Measurements from ENCODE around the gene PLEKHG2. TPM values are rescaled to one million over a fixed set of nuclear protein-coding genes. Genes with fewer than 3 reads are reported as not detected.

Gene PLEKHG2
- polyA plus RNA-seq, 2 of the 4 experiments (the other 2 are of a cell fraction) = 21.6 to 41.7 TPM

- DNase-seq (ENCODE audit: low read depth in 1 of 2, low spot score in 1 of 2) = peak; percentile 93 to 95
- peak; percentile 15 to 37 for ATAC-seq
- 2% methylated on average over 47 of the region's 56 CpGs for WGBS (ENCODE audit: missing lambda C conversion rate)
- Histone ChIP-seq H3K4me2 (peak within 1 kb of the TSS; percentile 95), H3K27ac (peak within 1 kb of the TSS; percentile 94 to 99), H3K4me1 (peaks cover 70% of the 10 kb centered on the region), H3K4me3 (peak within 1 kb of the TSS; percentile 76), H3K9me3 (no peaks in the 10 kb centered on the region)
- ChIA-PET POLR2A (interaction anchor here (0.6 to 9.4 kb wide), 10 partner anchors 9 to 64 kb away, joined by 3 to 140 read pairs (median 6); partner anchors contain the start of genes MED29, PAF1, RPS16 and SAMD4B), CTCF (interaction anchor here (1.6 to 21.4 kb wide), 5 partner anchors 9 to 126 kb away, joined by 4 to 457 read pairs (median 12); partner anchors contain the start of genes EID2B, MED29, PAF1 and RPS16)
- FAIRE-seq = no peak
- TF ChIP-seq FOSL2 (IDR thresholded peaks at IDR 0.05) (no peak), FOSL2 (CRISPR knock-in tag; IDR thresholded peaks at IDR 0.05) (peak; percentile 48), HDAC2 (IDR thresholded peaks at IDR 0.05) (0 out of 2 replicates have a peak, but pooled peaks have one; percentile 41), RARB (CRISPR knock-in tag; IDR thresholded peaks at IDR 0.05) (peak; percentile 85), POLR2AphosphoS2 (conservative IDR thresholded peaks at IDR 0.05; ENCODE audit: low read length) (no peak; the same call in 1 of the 2 replicates), BCL3 (IDR thresholded peaks at IDR 0.05) (peak; percentile 99), MAX (IDR thresholded peaks at IDR 0.05) (peak; percentile 81), PHF8 (IDR thresholded peaks at IDR 0.05; ENCODE audit: borderline replicate concordance, low read depth) (peak; percentile 96), CEBPB (IDR thresholded peaks at IDR 0.05) (peak in 1 of 2 experiments; percentile 33; a peak in 1 of 4 replicates), TP53 (CRISPR knock-in tag; IDR thresholded peaks at IDR 0.05) (peak; percentile 68; the same call in 1 of the 2 replicates), TFCP2L1 (CRISPR knock-in tag; IDR thresholded peaks at IDR 0.05) (peak; percentile 78), PBX3 (IDR thresholded peaks at IDR 0.05) (peak; percentile 64), E2F6 (IDR thresholded peaks at IDR 0.05; ENCODE audit: borderline replicate concordance, low read depth) (peak; percentile 62; the same call in 1 of the 2 replicates), RFX5 (IDR thresholded peaks at IDR 0.05) (0 out of 2 replicates have a peak, but pooled peaks have one; percentile 31), RNF2 (IDR thresholded peaks at IDR 0.05; ENCODE audit: borderline replicate concordance, low read depth) (no peak; the same call in 1 of the 2 replicates), EHMT2 (IDR thresholded peaks at IDR 0.05; ENCODE audit: low read depth) (no peak), EHF (CRISPR knock-in tag; IDR thresholded peaks at IDR 0.05) (no peak; the same call in 1 of the 2 replicates), RAD21 (conservative IDR thresholded peaks at IDR 0.05 in 1 of 2, IDR thresholded peaks at IDR 0.05 in 1 of 2) (0 out of 5 replicates have a peak, but pooled peaks of 1 of the 2 experiments have one; percentile 39), ATOH8 (CRISPR knock-in tag; IDR thresholded peaks at IDR 0.05; ENCODE audit: low read depth) (no peak), RCOR1 (IDR thresholded peaks at IDR 0.05; ENCODE audit: low read depth, low read length) (no peak), ELK1 (IDR thresholded peaks at IDR 0.05; ENCODE audit: low read depth, low read length) (no peak), USF2 (IDR thresholded peaks at IDR 0.05) (peak; percentile 16; the same call in 1 of the 2 replicates), JUN (IDR thresholded peaks at IDR 0.05) (peak; percentile 98 to 99), CTCF (IDR thresholded peaks at IDR 0.05) (peak; percentile 22; the same call in 1 of the 3 replicates), BHLHE40 (IDR thresholded peaks at IDR 0.05; ENCODE audit: low read depth, low read length) (peak; percentile 18; the same call in 1 of the 2 replicates), POLR2A (IDR thresholded peaks at IDR 0.05; ENCODE audit: low read length) (peak; percentile 100), CBX8 (IDR thresholded peaks at IDR 0.05) (no peak), NFE2L2 (conservative IDR thresholded peaks at IDR 0.05; ENCODE audit: low read length) (no peak), GATA3 (IDR thresholded peaks at IDR 0.05; ENCODE audit: borderline replicate concordance) (peak; percentile 34; the same call in 1 of the 2 replicates)
Measured at GRCh38 chr19:39406656-39407409, 5.6 kb upstream of the PLEKHG2 start, which contains the start of gene ZFP36. TSS of gene ZFP36 (plus strand) at chr19:39406847. CDS start at chr19:39406905, 58 bp downstream.

Measured in A549 (cell line).